GM18511 (cell line): ENCODE data around the gene MTUS2.

Source experiments
- ATAC-seq: cut with Tn5 transposase; IDR thresholded peaks from one replicate; pipeline ENCODE4 v1.9.1; 2021; ENCODE audit warnings: mild to moderate bottlenecking, moderate library complexity; ENCODE audit not compliant: unreplicated experiment

Gene MTUS2

DNA sequence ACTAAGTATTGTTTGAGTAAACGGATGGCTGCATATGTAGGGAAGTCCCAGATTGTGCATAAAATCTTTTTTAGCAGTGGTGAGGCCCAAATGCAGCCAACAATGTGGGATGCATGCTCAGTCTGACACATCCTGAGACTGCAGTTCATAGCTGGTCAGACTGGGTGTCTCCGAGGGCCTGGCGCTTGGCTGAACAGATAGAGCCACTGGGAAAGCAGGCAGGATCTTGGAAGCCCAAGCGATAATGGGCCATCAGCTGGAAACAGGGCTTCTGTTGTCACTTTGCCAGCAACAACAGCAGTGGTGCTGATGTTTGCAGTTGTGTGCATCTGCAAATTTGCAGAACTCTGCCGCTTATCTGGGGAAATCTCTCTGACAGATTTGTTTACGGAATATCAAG, 36.1 kb downstream of the MTUS2 start:
- no peak for ATAC-seq

DNA sequence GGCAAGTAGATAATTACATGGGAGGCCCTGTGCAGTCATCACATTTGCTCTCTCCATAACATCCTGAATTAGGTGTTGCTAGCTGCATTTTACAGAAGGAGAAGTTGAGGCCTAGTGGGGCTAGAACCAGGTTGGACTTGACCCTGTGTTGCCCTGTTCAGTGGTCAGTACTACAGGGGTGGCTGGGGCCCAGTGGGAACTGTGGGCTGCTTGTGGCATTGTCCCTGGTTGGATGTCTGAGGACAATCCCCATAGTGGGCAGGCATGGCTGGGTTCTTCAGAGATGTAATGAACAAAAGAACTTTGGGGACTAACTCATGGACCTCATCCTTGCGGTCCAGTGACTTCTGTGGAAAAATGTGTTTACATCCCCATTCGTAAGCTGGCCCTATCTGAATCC, 38.9 kb downstream of the MTUS2 start:
- ATAC-seq: no peak

DNA sequence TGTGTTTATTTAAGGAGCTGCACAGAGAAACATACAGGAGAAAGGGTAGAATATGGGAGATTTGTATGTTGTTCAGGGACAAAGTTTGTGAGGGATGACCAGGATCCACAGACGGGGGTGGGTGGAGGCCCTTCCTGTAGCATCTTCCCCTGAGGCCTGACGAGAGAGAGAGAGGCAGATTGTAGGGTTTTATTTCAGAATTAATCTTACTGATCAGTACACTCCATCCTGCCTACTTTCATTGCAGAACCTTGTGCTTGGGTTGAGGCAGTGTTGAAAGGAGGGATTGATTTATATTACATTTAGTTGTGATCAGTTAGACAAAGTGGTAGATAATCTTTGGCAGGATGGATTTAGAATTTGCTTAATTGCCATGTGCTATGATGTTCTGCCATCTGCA, 39.6 kb downstream of the MTUS2 start:
- no peak for ATAC-seq

DNA sequence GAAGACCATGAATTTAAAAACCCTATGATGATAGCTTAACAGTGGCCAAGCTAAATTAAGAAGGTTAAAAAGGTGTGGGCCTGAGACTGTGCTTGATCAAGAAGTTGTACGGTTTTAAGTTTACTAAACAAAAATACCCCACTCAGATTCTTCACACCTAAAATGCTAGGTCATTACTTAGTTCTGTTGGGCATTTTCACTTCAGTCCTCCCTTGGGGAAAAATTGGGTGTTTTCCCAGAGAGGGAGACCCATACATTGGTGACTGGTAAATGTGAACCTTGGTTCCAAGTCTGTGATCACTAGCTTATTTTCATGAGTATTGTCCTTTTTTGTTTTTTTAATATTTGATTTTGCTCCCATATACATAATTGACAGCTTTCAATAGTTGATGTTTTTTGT, 44.4 kb downstream of the MTUS2 start:
- ATAC-seq: no peak

DNA sequence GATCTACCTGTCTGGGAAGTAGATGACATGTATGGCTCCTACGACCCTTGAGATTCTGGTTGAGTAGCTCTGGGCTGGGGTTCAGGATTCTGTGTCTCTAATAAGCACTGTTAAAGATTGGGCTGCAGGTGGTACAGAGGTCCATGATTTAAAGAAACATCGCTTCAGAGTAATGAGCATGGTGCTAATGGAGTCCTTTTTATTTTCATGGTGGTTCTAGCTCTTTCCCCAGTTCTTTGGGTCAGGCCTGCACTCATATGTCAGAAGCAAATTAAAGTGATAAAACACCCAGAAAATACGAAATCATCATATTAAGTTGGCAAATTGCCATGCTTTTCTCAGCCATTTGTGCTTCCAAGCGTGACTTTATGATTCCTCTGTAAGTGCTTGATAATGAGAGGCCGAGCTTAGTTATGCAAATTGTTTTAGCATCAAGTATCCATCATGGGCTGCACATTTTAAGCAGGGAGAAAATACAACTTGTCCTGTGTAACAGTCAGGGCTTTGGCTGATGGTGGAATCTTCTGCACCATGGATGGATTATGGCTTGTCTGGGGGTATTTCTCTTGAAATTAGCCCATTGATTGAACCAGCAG, 45.1 kb downstream of the MTUS2 start:
- no peak for ATAC-seq

DNA sequence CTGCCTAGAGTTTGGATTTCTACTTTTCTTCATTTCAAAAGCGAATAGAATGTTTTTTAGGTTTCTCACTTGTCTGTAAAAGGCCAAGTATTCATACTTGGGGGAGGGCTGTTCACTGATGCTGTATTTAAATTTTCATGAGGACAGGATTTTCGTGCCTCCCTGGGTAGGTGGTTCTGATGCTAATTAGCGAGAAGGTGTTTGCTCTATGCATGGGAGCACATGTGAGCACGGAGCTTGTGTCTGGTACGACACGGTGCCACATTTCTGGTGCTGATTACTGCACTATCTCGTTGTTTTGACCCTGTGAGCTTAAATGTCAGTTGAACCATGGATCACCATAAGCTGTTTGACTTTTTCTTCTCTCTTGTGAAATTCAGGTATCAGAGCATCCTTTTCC, 45.8 kb downstream of the MTUS2 start:
- ATAC-seq: no peak

DNA sequence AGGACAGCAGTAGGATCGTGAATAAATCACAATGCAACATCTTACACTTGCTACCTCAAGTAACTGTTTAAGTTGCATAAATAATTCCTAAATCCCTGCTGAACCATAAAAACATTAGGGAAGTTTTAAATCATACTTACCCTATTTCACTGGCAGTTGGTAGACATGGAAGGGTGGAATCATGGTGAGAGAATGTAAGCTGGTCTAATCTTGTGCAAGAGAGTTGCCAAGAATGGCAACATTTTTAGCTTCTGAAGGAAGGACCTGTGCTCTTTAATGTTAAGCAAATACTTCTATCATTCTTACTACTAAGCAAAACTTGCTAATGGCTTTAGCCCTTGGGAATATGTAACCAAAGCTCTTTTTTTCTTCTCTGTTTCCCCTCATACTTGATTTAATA, 46.8 kb downstream of the MTUS2 start:
- ATAC-seq: no peak

DNA sequence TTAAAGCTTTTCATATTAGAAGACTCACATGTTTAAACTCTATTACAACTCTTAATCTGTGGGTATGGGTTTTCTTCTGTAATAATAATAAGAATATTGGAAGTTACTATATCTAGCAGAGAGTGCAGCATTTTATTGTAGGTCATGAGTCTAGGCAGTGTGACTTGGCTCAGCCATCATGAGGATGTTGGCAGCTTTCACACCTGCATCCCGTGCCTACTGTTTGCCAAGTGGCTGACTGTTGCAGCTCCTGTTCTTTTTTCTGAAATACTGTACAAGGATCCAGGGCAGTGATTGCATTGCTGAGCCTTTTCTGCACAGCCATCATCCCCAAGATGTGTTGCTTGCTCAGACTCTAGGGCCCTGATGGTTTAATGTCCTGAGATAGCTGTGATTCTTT, 47.4 kb downstream of the MTUS2 start:
- ATAC-seq: no peak

DNA sequence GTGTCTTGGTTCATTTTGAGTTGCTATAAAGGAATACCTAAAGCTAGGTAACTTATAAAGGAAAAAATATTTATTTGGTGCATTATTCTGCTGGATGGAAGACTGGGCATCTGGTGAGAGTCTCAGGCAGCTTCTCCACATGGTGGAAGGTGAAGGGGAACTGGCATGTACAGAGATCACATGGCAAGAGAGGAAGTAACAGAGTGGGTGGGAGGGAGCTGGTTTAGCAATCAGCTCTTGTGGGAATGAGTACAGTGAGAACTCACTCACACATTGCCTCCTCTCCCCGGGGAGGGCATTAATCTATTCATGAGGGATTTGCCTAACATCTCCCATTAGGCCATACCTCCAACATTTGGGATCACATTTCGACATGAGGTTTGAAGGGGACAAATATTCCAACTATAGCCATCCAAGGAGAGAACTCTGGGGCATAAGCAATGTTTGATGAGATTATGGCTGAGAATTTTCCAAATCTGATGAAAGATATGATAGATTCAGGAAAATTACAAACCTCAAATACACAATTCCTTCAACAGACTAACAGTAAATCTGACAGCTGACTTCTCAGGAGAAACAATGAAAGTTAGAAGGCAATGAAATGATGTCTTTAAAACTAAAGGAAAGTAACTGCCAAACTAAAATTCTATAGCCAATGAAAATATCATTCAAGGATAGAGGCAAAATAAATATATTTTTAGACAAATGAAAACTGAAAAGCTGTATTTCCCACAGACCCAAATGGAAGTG, 52.5 kb downstream of the MTUS2 start:
- no peak for ATAC-seq

DNA sequence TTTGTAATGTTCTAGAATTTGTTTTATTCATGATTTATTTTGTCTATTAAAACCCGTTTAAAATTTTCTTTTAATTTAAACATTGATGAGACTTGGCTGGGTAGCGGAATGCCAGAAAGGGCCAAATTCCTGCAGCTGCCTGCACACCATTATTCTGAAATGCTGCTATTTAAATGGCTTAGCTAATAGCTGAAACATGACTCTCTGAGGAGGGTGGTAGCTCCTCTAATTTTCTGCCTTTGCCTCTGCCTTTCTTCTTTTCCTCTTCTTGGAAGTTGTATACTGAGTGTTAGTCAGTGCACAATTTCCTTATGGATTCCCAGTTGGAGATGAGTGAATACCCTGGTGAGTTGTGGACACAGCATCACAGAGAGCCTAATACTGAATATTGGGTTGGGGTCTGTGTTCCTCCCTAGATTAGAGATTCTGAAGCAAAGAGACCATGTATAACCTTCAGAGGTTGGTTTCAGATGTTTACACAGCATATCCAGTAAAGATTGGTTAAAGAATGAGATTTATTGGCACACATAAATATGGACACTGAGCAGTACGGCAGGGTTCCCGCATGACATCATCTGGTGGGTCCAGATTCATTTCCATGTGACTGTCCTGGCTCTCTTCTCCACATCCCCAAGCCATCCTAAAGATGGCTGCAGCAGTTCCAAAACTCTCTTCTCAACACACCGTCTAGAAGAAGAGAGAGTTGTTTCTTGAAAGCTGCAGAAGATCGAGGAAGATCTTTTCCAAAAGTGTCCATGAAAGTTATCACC, 55.9 kb downstream of the MTUS2 start:
- ATAC-seq: no peak

DNA sequence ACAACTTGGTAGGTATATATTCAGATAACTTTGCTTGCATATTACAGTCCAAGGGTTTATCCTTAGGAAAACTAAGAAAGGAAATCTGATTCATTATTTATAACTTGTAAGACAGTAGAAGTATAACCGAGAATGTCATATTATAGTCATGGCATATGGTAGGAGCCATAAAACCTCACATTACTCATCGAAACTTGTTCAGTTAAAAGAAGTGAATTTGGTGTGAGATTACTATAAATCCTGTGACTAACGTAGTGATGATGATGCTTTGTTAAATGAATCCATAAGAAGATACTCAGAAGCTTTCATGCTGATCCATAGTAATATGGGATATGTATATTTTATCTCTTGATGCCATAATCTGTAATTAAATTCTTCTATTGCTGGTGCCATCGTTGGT, 57.3 kb downstream of the MTUS2 start:
- no peak for ATAC-seq

DNA sequence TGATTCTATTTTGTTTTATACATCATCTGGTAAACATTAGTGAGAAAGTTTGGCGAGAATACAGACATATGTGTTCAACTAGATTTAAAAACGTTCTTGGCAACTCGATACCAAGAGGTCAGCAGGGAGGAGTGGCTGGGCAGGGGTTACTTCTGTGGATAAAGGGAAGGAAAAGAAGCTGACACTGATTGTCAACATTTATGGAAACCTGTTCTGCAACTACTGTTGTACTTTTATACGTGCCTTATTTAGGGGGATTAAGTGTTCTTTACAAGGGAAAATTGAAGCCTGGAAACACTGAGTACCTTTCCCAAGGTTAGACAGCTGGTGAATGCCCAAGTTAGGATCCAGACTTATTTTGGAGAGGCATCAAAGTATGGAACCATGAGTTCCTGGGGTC, 65.0 kb downstream of the MTUS2 start:
- ATAC-seq: no peak

DNA sequence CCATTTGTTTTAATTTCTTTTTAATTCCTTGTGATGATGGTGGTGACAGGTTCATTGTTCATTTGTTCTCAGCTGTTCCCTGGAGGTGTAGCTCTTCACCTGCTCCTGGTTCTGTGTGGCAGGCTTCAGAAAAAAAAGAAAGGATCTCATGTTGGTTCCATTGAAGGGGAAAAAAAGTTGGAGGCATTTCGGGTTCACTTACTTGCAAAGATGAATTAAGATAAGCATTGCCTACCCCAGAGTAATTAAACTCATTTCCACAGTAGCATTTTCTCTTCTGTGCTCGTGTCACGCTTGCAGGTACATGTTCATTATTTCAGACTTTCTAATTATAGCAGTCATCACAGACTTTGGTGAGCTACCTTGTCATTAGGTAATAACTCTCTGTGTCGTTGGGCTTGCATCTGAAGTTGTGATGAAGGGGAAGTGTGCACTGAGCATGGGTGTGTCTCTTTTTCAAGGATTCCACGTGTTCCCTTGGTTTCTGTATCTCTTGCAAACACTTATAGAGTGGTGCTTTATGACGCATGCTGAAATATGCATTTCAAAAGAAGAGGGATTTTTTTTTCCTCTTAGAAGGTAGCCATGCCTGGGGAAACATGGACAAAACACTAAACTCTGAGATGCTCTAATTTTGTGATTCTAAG, 69.1 kb downstream of the MTUS2 start:
- ATAC-seq: no peak

DNA sequence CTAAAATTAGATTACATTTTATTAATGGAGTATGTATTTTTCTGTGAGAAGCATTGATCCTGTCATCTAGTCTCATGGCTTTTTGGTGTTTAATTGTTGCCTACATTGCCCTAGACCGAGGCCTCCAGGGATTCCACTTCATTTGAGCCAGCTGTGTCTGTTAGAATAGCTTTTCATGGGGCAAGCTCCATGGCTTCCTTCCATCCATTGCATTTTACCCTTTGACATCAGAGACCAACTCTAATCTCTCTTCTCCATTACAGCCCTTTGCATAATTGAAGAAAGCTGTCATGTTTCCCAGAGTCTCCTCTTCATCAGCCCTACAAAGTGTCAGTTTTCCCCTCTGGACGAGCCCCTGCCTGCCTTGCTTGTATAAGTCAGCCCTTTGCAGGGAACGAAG, 70.6 kb downstream of the MTUS2 start:
- no peak for ATAC-seq

DNA sequence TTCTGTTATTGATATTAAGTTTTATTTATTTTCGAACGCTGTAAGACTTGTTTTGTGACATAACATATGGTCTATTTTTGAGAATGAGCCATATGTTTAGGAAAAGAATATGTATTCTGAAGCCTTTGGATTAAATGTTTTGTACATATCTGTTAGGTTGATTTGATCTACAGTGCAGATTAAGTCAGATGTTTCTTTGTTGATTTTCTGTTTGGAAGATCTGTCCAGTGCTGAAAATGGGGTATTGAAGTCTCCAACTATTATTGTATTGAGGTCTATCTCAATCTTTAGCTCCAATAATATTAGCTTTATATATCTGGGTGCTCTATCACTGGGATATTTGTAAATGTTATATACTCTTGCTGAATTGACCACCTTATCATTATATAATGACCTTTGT, 97.9 kb downstream of the MTUS2 start:
- no peak for ATAC-seq

DNA sequence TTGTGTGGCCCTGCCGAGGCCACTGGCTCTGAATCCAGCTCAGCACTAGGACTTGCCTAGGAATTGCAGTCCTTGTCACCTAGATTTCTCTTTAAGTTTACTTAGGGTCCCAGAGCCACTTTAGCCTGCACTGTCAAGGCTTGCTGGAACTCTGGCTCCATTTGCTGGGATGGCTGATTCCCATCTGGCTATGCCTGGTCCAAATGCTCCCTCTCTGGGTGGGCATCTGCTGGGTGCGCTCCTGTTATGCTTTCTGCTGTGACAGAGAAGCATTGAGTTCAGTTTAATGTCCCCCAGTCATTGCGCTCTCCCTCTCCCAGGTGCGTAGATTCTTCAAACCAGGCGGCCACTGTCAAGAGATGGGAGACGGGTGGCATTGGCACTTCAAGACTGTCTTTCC, 102.2 kb downstream of the MTUS2 start:
- ATAC-seq: no peak

DNA sequence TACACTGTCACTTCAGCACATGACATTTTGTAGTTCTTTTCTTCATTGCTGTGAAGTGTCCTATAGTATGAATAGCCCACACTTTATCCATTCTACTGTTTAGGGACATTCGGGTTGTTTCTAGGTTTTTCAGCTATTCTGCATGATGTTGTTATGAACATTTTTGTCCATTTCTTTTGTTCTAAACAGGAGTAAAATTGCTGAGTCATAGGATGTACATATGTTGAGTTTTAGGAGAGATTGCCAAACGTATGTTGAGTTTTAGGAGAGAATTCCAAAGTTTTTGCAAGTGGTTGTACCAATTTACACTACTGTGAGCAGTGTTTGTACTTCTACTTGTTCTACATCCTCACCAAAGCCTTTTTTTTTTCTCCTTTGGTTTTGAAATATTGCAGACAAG, 115.0 kb downstream of the MTUS2 start:
- no peak for ATAC-seq

DNA sequence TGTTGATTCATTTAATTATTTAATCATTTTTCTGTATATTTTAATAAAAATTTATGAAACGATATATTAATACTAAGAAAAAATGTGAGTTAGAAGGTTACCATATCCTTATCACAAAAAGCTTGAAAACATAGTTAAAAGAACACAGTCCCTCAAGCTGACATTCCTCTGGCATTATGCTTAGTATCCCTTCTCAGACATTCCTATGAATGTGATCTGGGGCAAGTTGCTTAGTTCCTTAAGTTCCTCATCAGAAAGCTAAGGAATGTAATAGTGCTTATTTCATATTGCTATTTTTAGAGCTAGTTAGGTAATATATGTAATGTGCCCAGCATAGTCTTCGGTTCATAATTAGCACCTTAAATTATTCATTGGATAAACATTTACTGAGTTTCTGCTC, 122.8 kb downstream of the MTUS2 start:
- no peak for ATAC-seq

DNA sequence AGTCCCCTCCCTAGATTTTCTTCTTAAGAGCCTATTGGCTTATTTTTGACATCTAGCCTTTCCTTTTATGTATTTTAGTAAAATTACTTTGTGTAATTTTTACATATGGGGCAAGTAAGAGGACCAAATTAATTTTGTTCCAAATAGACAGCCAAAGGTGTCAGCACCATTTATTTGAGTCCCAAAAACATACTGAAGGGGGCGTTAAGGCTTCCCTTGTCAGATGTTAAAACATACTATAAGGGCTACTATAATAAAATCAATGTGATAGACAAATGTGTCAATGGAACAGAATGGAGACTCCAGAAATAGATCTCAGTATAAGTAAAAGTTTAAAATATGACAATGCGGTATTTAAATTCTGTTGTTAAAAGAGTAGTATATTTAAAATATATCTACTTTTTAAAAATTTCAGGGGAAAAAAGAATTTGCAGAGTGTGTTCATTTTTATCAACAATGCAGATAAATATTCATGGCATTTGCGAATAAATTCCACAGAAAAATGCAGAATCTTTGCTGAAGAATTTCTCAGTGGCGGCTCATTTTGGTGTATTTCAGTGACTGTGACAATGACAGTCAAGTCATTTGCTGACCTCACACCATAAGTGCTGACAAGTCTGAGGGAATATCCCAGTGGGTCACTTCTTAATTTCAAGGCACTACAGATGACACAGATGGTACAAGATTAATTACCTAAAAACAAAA, 133.7 kb downstream of the MTUS2 start:
- no peak for ATAC-seq

DNA sequence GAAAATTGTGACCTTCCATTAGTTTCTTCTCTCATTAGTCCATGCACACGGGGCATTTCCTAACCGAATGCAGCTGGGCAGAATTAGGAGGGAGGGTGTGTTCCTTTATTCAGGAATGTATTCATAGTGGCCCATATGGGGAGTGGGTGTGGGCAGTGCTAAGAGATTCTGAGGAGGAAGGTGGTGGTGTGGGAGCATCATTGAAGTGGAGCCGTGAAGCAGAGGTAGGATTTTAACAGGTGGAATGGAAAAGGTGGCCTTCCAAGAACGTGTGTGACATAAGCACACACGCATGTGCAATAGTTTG, 134.2 kb downstream of the MTUS2 start:
- no peak for ATAC-seq

DNA sequence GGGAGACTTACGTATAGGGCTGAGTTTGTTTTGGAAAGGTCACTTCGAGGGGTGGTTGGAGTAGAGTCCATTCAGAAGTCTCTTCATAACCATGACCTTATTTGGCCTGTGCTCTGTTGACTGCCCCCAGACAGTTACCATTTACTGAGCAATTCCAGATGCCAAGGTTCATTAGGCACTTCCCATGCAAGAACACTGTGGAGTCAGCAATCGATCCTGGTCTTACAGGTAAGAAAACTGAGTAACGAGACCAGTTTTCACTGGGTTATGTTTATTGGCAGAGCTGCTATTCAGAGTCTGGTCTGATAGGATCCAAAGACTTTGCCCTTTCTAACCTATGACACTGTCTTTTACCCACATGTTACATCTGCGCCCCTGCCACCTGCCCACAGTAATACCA, 134.7 kb downstream of the MTUS2 start:
- ATAC-seq: no peak
